ENCODE data around the gene BTG3. TPM values are rescaled to one million over a fixed set of nuclear protein-coding genes. Genes with fewer than 3 reads are reported as not detected.

Gene BTG3
- polyA plus RNA-seq, 4 donors = 4.7 to 34.7 (median 10.8) TPM

GRCh38 chr21:17560377-17561025 is 52.2 kb downstream of the BTG3 start:
- peaks cover 0 to 34% (median 20%) of the 10 kb centered on the region in 3 donors for H3K36me3 ChIP-seq (ENCODE audit: control insufficient read depth in 3 of 3, insufficient read depth in 2 of 3, low read depth in 1 of 3, low read length in 3 of 3)
- no peaks in the 10 kb centered on the region for H3K27me3 ChIP-seq (ENCODE audit: control insufficient read depth in 3 of 3, insufficient read depth in 3 of 3, low read length in 3 of 3)
- H3K27ac ChIP-seq (ENCODE audit: low read depth in 1 of 3, low read length in 2 of 3) = no peak overlapping the region
- no peak overlapping the region for H3K4me3 ChIP-seq (ENCODE audit: low read depth in 1 of 3, low read length in 3 of 3)
- H3K4me1 ChIP-seq (ENCODE audit: control insufficient read depth in 3 of 3, insufficient read depth in 2 of 3, low read depth in 1 of 3, low read length in 2 of 3) = no peaks in the 10 kb centered on the region
- DNase-seq (no peak), FAIRE-seq (no peak)
- no peaks in the 10 kb centered on the region for H3K9me3 ChIP-seq (ENCODE audit: control insufficient read depth in 2 of 2, insufficient read depth in 1 of 2, low read depth in 1 of 2, low read length in 1 of 2)
- WGBS, 3 donors = 66 to 85% (median 82%) methylated on average over 5 of the region's 5 CpGs

GRCh38 chr21:17554679-17555465 is 57.8 kb downstream of the BTG3 start:
- no peaks in the 10 kb centered on the region for H3K4me1 ChIP-seq (ENCODE audit: control insufficient read depth in 3 of 3, insufficient read depth in 2 of 3, low read depth in 1 of 3, low read length in 2 of 3)
- H3K9me3 ChIP-seq (ENCODE audit: control insufficient read depth in 2 of 2, insufficient read depth in 1 of 2, low read depth in 1 of 2, low read length in 1 of 2) = no peaks in the 10 kb centered on the region
- WGBS, 3 donors = 55 to 72% (median 67%) methylated on average over 6 of the region's 6 CpGs
- H3K4me3 ChIP-seq (ENCODE audit: low read depth in 1 of 3, low read length in 3 of 3) = no peak overlapping the region
- peak in 1 of 2 donors; percentile 16 for DNase-seq
- FAIRE-seq = no peak
- H3K27me3 ChIP-seq (ENCODE audit: control insufficient read depth in 3 of 3, insufficient read depth in 3 of 3, low read length in 3 of 3) = no peaks in the 10 kb centered on the region
- no peak overlapping the region for H3K27ac ChIP-seq (ENCODE audit: low read depth in 1 of 3, low read length in 2 of 3)
- peaks cover 0 to 37% (median 14%) of the 10 kb centered on the region in 3 donors for H3K36me3 ChIP-seq (ENCODE audit: control insufficient read depth in 3 of 3, insufficient read depth in 2 of 3, low read depth in 1 of 3, low read length in 3 of 3)

- FAIRE-seq = no peak
- 44 to 96% (median 71%) methylated on average over 2 of the region's 2 CpGs for WGBS, 3 donors
- Histone ChIP-seq H3K9me3 (ENCODE audit: control insufficient read depth in 2 of 2, insufficient read depth in 1 of 2, low read depth in 1 of 2, low read length in 1 of 2) (no peaks in the 10 kb centered on the region), H3K27me3 (ENCODE audit: control insufficient read depth in 3 of 3, insufficient read depth in 3 of 3, low read length in 3 of 3) (no peaks in the 10 kb centered on the region), H3K36me3 (ENCODE audit: control insufficient read depth in 3 of 3, insufficient read depth in 2 of 3, low read depth in 1 of 3, low read length in 3 of 3) (peaks cover 0 to 30% (median 14%) of the 10 kb centered on the region in 3 donors), H3K4me3 (ENCODE audit: low read depth in 1 of 3, low read length in 3 of 3) (no peak overlapping the region), H3K4me1 (ENCODE audit: control insufficient read depth in 3 of 3, insufficient read depth in 2 of 3, low read depth in 1 of 3, low read length in 2 of 3) (no peaks in the 10 kb centered on the region), H3K27ac (ENCODE audit: low read depth in 1 of 3, low read length in 2 of 3) (no peak overlapping the region)
- DNase-seq = no peak
Observed at GRCh38 chr21:17554120-17554519, 58.6 kb downstream of the BTG3 start.

- FAIRE-seq = no peak
Observed at GRCh38 chr21:17552410-17552809, 60.3 kb downstream of the BTG3 start.

GRCh38 chr21:17550671-17551308 is 61.9 kb downstream of the BTG3 start:
- Histone ChIP-seq H3K36me3 (ENCODE audit: control insufficient read depth in 3 of 3, insufficient read depth in 2 of 3, low read depth in 1 of 3, low read length in 3 of 3) (peaks cover 0 to 40% (median 9%) of the 10 kb centered on the region in 3 donors), H3K4me1 (ENCODE audit: control insufficient read depth in 3 of 3, insufficient read depth in 2 of 3, low read depth in 1 of 3, low read length in 2 of 3) (peaks cover 0 to 3% (median 0%) of the 10 kb centered on the region in 3 donors), H3K4me3 (ENCODE audit: low read depth in 1 of 3, low read length in 3 of 3) (no peak overlapping the region), H3K9me3 (ENCODE audit: control insufficient read depth in 2 of 2, insufficient read depth in 1 of 2, low read depth in 1 of 2, low read length in 1 of 2) (no peaks in the 10 kb centered on the region), H3K27me3 (ENCODE audit: control insufficient read depth in 3 of 3, insufficient read depth in 3 of 3, low read length in 3 of 3) (no peaks in the 10 kb centered on the region), H3K27ac (ENCODE audit: low read depth in 1 of 3, low read length in 2 of 3) (no peak overlapping the region)
- FAIRE-seq = no peak
- no peak for DNase-seq
- 61 to 76% (median 71%) methylated on average over 5 of the region's 5 CpGs for WGBS, 3 donors

More at GRCh38 chr21:17552410-17552809, 60.3 kb downstream of the BTG3 start:
- Histone ChIP-seq H3K27me3 (ENCODE audit: control insufficient read depth in 3 of 3, insufficient read depth in 3 of 3, low read length in 3 of 3) (no peaks in the 10 kb centered on the region), H3K36me3 (ENCODE audit: control insufficient read depth in 3 of 3, insufficient read depth in 2 of 3, low read depth in 1 of 3, low read length in 3 of 3) (peaks cover 0 to 31% (median 15%) of the 10 kb centered on the region in 3 donors), H3K4me1 (ENCODE audit: control insufficient read depth in 3 of 3, insufficient read depth in 2 of 3, low read depth in 1 of 3, low read length in 2 of 3) (peaks cover 0 to 3% (median 0%) of the 10 kb centered on the region in 3 donors), H3K9me3 (ENCODE audit: control insufficient read depth in 2 of 2, insufficient read depth in 1 of 2, low read depth in 1 of 2, low read length in 1 of 2) (no peaks in the 10 kb centered on the region), H3K4me3 (ENCODE audit: low read depth in 1 of 3, low read length in 3 of 3) (no peak overlapping the region), H3K27ac (ENCODE audit: low read depth in 1 of 3, low read length in 2 of 3) (no peak overlapping the region)
- DNase-seq = no peak

- 31 to 61% (median 54%) methylated on average over 7 of the region's 7 CpGs for WGBS, 3 donors
Observed at GRCh38 chr21:17548262-17548661, 64.4 kb downstream of the BTG3 start.

GRCh38 chr21:17545007-17545406 is 67.7 kb downstream of the BTG3 start:
- DNase-seq = peak in 1 of 2 donors; percentile 42
- Histone ChIP-seq H3K4me3 (ENCODE audit: low read depth in 1 of 3, low read length in 3 of 3) (no peak overlapping the region), H3K27me3 (ENCODE audit: control insufficient read depth in 3 of 3, insufficient read depth in 3 of 3, low read length in 3 of 3) (no peaks in the 10 kb centered on the region), H3K4me1 (ENCODE audit: control insufficient read depth in 3 of 3, insufficient read depth in 2 of 3, low read depth in 1 of 3, low read length in 2 of 3) (peaks cover 2 to 8% (median 3%) of the 10 kb centered on the region in 3 donors), H3K36me3 (ENCODE audit: control insufficient read depth in 3 of 3, insufficient read depth in 2 of 3, low read depth in 1 of 3, low read length in 3 of 3) (peaks cover 0 to 21% (median 6%) of the 10 kb centered on the region in 3 donors), H3K27ac (ENCODE audit: low read depth in 1 of 3, low read length in 2 of 3) (no peak overlapping the region), H3K9me3 (ENCODE audit: control insufficient read depth in 2 of 2, insufficient read depth in 1 of 2, low read depth in 1 of 2, low read length in 1 of 2) (no peaks in the 10 kb centered on the region)
- 73 to 87% (median 81%) methylated on average over 1 of the region's 1 CpG for WGBS, 3 donors
- no peak for FAIRE-seq

More at GRCh38 chr21:17548262-17548661, 64.4 kb downstream of the BTG3 start:
- Histone ChIP-seq H3K27ac (ENCODE audit: low read depth in 1 of 3, low read length in 2 of 3) (no peak overlapping the region), H3K4me1 (ENCODE audit: control insufficient read depth in 3 of 3, insufficient read depth in 2 of 3, low read depth in 1 of 3, low read length in 2 of 3) (peaks cover 0 to 3% (median 2%) of the 10 kb centered on the region in 3 donors), H3K4me3 (ENCODE audit: low read depth in 1 of 3, low read length in 3 of 3) (no peak overlapping the region), H3K27me3 (ENCODE audit: control insufficient read depth in 3 of 3, insufficient read depth in 3 of 3, low read length in 3 of 3) (no peaks in the 10 kb centered on the region), H3K9me3 (ENCODE audit: control insufficient read depth in 2 of 2, insufficient read depth in 1 of 2, low read depth in 1 of 2, low read length in 1 of 2) (no peaks in the 10 kb centered on the region), H3K36me3 (ENCODE audit: control insufficient read depth in 3 of 3, insufficient read depth in 2 of 3, low read depth in 1 of 3, low read length in 3 of 3) (peaks cover 0 to 30% (median 9%) of the 10 kb centered on the region in 3 donors)
- DNase-seq (no peak), FAIRE-seq (no peak)

All from small intestine (tissue), 7 donors.